Activated T-helper 17 cell treated with anti-CD3 and anti-CD28 coated beads, Interleukin-2, amount 50 U/mL, for 72 hours (primary cell): ENCODE results near the gene TRDN. TPM values are rescaled to one million over a fixed set of nuclear protein-coding genes. Genes with fewer than 3 reads are reported as not detected.
"Not testable (repeated sequence)": the region's sequence is repeated elsewhere in the genome, so short reads cannot be mapped to it uniquely, and the experiment has no call there.

Experiments used
- ATAC-seq: fragments of 150-1000 bp; cut with Tn5 transposase; replicated peaks from 2 replicates; pipeline ENCODE4 v1.10.0; 2021; ENCODE audit warnings: mild to moderate bottlenecking, moderate library complexity
- H3K27ac Mint-ChIP-seq: one replicate; pipeline ENCODE4 v1.8.0; 2022; ENCODE audit warnings: mixed read lengths
- H3K27me3 Mint-ChIP-seq: one replicate; pipeline ENCODE4 v1.8.0; 2022; ENCODE audit warnings: mixed read lengths
- H3K36me3 Mint-ChIP-seq: one replicate; pipeline ENCODE4 v1.8.0; 2022; ENCODE audit warnings: low read depth, mild to moderate bottlenecking, mixed read lengths
- H3K4me1 Mint-ChIP-seq: one replicate; pipeline ENCODE4 v1.8.0; 2022; ENCODE audit warnings: mixed read lengths
- H3K4me3 Mint-ChIP-seq: one replicate; pipeline ENCODE4 v1.8.0; 2022; ENCODE audit warnings: mild to moderate bottlenecking, mixed read lengths
- H3K9me3 Mint-ChIP-seq: one replicate; pipeline ENCODE4 v1.8.0; 2022; ENCODE audit warnings: mixed read lengths
- total RNA-seq, 2 donors: library from RNA; stranded (reverse); gene quantifications; one replicate each; pipeline ENCODE4 v1.2.3, GENCODE V29; 2022

Gene TRDN
- total RNA-seq, 2 donors from 2014 or later = not detected

- no peak overlapping the region for H3K4me3 Mint-ChIP-seq
- no peak overlapping the region for H3K27ac Mint-ChIP-seq
Observed at GRCh38 chr6:123458218-123458617, 178.5 kb downstream of the TRDN start.

GRCh38 chr6:123456836-123457235 is 179.9 kb downstream of the TRDN start:
- no peak overlapping the region for H3K27ac Mint-ChIP-seq
- H3K4me1 Mint-ChIP-seq = no peaks in the 10 kb centered on the region
- no peaks in the 10 kb centered on the region for H3K36me3 Mint-ChIP-seq
- no peaks in the 10 kb centered on the region for H3K27me3 Mint-ChIP-seq
- H3K4me3 Mint-ChIP-seq = no peak overlapping the region
- ATAC-seq = no peak
- H3K9me3 Mint-ChIP-seq = peaks cover 12% of the 10 kb centered on the region

More at GRCh38 chr6:123458218-123458617, 178.5 kb downstream of the TRDN start:
- ATAC-seq = no peak
- Mint-ChIP-seq H3K27me3 (no peaks in the 10 kb centered on the region), H3K4me1 (no peaks in the 10 kb centered on the region), H3K36me3 (no peaks in the 10 kb centered on the region), H3K9me3 (peaks cover 6% of the 10 kb centered on the region)

DNA sequence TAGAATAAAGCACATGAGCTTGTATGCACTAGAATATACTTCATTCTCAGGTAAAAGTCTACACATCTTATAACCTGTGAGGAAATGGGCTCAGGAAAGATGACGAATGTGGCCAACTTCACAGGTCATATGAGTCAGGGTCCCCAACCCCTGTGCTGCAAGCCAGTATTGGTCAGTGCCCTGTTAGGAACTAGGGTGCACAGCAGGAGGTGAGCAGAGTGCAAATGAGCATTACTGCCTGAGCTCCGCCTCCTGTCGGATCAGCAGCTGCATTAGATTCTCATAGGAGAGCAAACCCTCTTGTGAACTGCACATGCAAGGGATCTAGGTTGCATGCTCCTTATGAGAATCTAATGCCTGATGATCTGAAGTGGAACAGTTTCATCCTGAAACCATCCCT is 182.3 kb downstream of the TRDN start:
- H3K4me3 Mint-ChIP-seq = no peak overlapping the region
- H3K27ac Mint-ChIP-seq = no peak overlapping the region
- H3K36me3 Mint-ChIP-seq = no peaks in the 10 kb centered on the region
- H3K4me1 Mint-ChIP-seq = no peaks in the 10 kb centered on the region
- ATAC-seq = no peak
- peaks cover 7% of the 10 kb centered on the region for H3K9me3 Mint-ChIP-seq
- H3K27me3 Mint-ChIP-seq = no peaks in the 10 kb centered on the region

DNA sequence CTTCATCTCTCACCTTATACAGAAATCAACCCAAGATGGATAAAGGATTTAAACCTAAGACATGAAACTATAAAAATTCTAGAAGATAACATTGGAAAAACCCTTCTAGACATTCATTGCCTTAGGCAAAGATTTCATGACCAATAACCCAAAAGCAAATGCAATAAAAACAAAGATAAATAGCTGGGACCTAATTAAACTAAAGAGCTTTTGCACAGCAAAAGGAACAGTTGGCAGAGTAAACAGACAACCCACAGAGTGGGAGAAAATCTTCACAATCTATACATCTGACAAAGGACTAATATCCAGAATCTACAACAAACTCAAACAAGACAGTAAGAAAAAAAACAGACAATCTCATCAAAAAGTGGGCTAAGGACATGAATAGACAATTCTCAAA is 183.7 kb downstream of the TRDN start:
- not testable (repeated sequence) for H3K27me3 Mint-ChIP-seq, H3K27ac Mint-ChIP-seq, H3K36me3 Mint-ChIP-seq, H3K4me1 Mint-ChIP-seq, H3K4me3 Mint-ChIP-seq, ATAC-seq
- peaks cover 14% of the 10 kb centered on the region for H3K9me3 Mint-ChIP-seq

DNA sequence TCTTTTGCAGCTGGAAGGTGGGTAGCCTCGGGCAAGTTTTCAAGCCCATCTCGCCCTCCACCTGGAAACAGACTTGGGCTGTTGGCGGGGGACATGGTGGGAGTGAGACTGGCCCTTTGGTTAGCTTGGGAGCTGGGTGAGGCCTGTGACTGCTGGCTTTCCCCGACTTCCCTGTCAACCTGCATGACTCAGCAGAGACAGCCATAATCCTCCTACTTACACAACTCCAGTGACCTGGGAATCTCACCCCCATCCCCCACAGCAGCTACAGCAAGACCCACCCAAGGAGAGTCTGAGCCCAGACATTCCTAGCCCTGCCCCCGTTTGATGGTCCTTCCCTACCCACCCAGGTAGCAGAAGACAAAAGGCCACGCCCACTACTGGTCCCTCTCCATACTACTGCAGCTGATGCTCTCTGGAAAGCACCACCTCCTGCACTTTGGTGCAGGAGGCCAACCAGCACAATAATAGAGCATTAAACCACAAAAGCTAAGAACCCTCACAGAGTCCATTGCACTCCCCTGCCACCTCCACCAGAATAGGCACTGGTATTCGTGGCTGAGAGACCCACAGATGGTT is 188.4 kb downstream of the TRDN start:
- peaks cover 14% of the 10 kb centered on the region for H3K9me3 Mint-ChIP-seq
- H3K27ac Mint-ChIP-seq = no peak overlapping the region
- no peak for ATAC-seq
- no peaks in the 10 kb centered on the region for H3K27me3 Mint-ChIP-seq
- no peaks in the 10 kb centered on the region for H3K4me1 Mint-ChIP-seq
- H3K4me3 Mint-ChIP-seq = no peak overlapping the region
- H3K36me3 Mint-ChIP-seq = no peaks in the 10 kb centered on the region

GRCh38 chr6:123447315-123447937 is 189.3 kb downstream of the TRDN start:
- peaks cover 11% of the 10 kb centered on the region for H3K9me3 Mint-ChIP-seq
- no peaks in the 10 kb centered on the region for H3K36me3 Mint-ChIP-seq
- H3K4me1 Mint-ChIP-seq = no peaks in the 10 kb centered on the region
- H3K27me3 Mint-ChIP-seq = no peaks in the 10 kb centered on the region
- ATAC-seq = no peak
- no peak overlapping the region for H3K27ac Mint-ChIP-seq
- no peak overlapping the region for H3K4me3 Mint-ChIP-seq

DNA sequence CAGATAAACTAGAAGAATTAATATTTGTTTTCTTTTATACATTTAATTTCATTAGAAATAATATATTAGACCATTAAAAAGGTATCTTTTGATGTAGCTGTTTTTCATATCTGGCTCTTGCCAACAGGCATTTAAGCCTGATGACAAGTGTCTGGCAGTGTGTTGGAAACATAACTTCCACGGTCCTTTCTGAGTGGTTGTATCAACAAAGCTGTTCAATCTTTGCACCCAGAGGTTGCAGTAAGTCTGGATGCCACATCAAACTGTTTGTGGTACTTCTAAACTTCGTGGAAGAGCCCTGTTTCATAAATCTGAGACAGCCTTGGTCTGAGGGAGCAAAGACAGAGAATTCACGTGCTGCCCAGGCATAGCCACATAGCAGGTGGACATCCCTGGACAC is 197.4 kb downstream of the TRDN start:
- Mint-ChIP-seq H3K4me3 (no peak overlapping the region), H3K27ac (no peak overlapping the region), H3K36me3 (no peaks in the 10 kb centered on the region), H3K9me3 (peaks cover 3% of the 10 kb centered on the region), H3K4me1 (no peaks in the 10 kb centered on the region), H3K27me3 (no peaks in the 10 kb centered on the region)
- no peak for ATAC-seq

- H3K36me3 Mint-ChIP-seq = no peaks in the 10 kb centered on the region
- no peaks in the 10 kb centered on the region for H3K4me1 Mint-ChIP-seq
- H3K4me3 Mint-ChIP-seq = no peak overlapping the region
- H3K9me3 Mint-ChIP-seq = no peaks in the 10 kb centered on the region
- no peak overlapping the region for H3K27ac Mint-ChIP-seq
- ATAC-seq = no peak
- H3K27me3 Mint-ChIP-seq = no peaks in the 10 kb centered on the region
Observed at GRCh38 chr6:123434186-123434585, 202.6 kb downstream of the TRDN start.

DNA sequence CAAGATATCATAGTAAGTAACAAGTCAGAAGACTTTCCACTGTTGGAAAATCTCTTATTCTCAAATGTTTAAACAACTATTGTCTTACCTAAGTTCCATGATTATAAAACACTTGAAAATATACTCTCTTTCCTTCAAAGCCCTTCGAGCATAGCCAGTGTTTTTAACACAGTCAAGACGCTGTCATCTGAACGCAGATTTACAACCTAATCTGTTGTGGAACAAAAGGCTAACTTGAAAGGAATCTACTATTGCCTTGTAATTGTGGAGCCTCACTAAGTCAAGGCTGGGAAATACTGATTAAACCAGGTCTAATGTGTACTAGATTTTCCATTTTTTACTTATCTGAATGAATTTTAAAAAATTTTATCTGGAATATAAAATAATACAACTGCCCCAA is 205.8 kb downstream of the TRDN start:
- H3K27me3 Mint-ChIP-seq = no peaks in the 10 kb centered on the region
- no peaks in the 10 kb centered on the region for H3K36me3 Mint-ChIP-seq
- no peaks in the 10 kb centered on the region for H3K9me3 Mint-ChIP-seq
- ATAC-seq = no peak
- H3K4me1 Mint-ChIP-seq = no peaks in the 10 kb centered on the region
- no peak overlapping the region for H3K4me3 Mint-ChIP-seq
- H3K27ac Mint-ChIP-seq = no peak overlapping the region

DNA sequence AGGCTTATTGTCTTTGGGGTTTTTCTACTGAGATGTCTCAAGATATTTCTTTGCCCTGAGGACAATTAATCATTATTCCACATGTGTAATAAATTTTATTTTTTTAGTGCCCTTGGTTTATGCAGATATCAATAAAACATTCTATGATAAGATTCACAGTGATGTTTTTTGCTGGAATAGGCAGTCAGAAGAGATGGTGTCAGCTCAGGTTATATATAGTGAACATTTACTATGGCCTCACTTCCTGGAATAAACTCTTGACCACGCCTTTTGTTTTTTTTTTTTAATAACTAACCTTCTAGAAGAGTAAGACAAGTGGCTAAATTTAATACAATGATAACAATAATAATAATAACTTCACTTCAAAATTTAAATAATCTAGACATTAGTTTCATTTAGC is 209.7 kb downstream of the TRDN start:
- no peaks in the 10 kb centered on the region for H3K36me3 Mint-ChIP-seq
- H3K9me3 Mint-ChIP-seq = no peaks in the 10 kb centered on the region
- H3K27ac Mint-ChIP-seq = no peak overlapping the region
- no peak for ATAC-seq
- H3K4me3 Mint-ChIP-seq = no peak overlapping the region
- no peaks in the 10 kb centered on the region for H3K4me1 Mint-ChIP-seq
- H3K27me3 Mint-ChIP-seq = no peaks in the 10 kb centered on the region

GRCh38 chr6:123423130-123423529 is 213.6 kb downstream of the TRDN start:
- no peak overlapping the region for H3K27ac Mint-ChIP-seq
- H3K27me3 Mint-ChIP-seq = no peaks in the 10 kb centered on the region
- H3K36me3 Mint-ChIP-seq = no peaks in the 10 kb centered on the region
- H3K4me3 Mint-ChIP-seq = no peak overlapping the region
- ATAC-seq = no peak
- no peaks in the 10 kb centered on the region for H3K4me1 Mint-ChIP-seq
- H3K9me3 Mint-ChIP-seq = no peaks in the 10 kb centered on the region

GRCh38 chr6:123420512-123420911 is 216.2 kb downstream of the TRDN start:
- Mint-ChIP-seq H3K27ac (no peak overlapping the region), H3K4me1 (no peaks in the 10 kb centered on the region), H3K36me3 (no peaks in the 10 kb centered on the region), H3K27me3 (no peaks in the 10 kb centered on the region), H3K4me3 (no peak overlapping the region), H3K9me3 (no peaks in the 10 kb centered on the region)
- no peak for ATAC-seq

DNA sequence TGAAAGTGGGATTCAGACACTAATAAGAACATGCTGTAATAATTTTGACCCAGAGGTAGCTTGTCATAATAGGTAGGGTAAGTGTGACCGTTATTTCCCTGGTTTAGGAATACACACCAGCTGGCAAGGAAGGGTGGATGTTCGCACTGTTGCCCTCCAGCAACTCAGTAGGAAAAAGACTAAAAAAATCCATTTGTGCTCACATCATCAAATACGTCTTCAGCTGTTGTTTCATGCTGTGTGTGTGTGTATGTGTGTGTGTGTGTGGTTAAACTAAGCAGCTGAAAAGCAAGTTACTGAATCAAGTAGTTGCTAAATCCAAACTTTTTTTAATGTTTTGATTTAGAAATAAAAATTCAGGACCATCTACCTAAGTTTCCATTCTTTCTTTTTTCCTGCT is 218.7 kb downstream of the TRDN start:
- ATAC-seq = no peak
- Mint-ChIP-seq H3K4me1 (no peaks in the 10 kb centered on the region), H3K27me3 (no peaks in the 10 kb centered on the region), H3K27ac (no peak overlapping the region), H3K9me3 (no peaks in the 10 kb centered on the region), H3K36me3 (no peaks in the 10 kb centered on the region), H3K4me3 (no peak overlapping the region)

DNA sequence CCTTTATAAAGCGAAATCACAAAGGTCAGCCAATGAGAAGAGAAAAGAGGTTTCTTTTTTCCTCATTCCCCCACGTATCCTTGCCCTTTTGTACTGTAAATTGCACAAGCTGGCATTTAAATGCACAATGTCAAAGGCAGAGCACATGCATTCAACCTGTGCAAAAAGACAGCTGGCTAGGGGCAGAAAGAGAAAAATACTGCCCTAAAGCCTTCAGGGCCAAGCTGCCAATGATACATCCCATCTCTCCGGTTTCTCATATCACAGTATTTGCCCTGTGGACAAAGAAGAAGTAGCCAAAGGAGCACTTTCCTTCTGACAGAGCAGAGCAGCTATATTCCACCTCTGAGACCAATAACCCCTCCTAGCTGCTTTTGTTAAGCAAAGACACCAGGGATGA is 219.2 kb downstream of the TRDN start:
- ATAC-seq = no peak
- H3K27ac Mint-ChIP-seq = no peak overlapping the region
- H3K27me3 Mint-ChIP-seq = no peaks in the 10 kb centered on the region
- no peaks in the 10 kb centered on the region for H3K9me3 Mint-ChIP-seq
- H3K36me3 Mint-ChIP-seq = no peaks in the 10 kb centered on the region
- H3K4me3 Mint-ChIP-seq = no peak overlapping the region
- H3K4me1 Mint-ChIP-seq = no peaks in the 10 kb centered on the region

DNA sequence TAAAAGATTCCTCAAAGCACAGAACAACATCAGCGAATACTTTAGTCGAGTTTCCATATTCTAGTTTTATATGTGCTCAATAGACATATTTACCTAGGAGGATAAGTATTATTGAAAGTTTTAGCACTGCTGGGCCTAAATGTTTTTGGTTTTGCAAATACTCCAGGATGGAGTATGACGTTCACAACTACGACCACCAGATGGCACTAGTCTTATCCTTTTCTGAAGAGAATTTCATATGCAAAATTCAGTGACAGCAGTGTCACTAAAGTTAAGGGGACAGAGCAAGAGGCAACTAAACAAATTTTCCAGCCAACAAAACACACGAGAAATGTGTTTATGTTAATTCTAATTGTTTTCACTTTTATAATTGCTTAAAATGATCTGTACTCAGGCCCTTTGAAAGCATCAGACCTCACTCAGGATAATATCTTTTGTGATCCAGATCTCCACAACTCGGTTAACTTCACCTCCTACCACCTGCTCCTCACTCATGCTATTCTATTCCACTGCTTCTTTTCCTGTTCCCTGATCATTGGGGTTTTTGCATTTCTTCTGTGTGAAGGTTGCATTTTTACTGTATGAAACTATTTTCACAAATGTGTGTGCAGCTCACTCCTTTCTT is 220.8 kb downstream of the TRDN start:
- Mint-ChIP-seq H3K27ac (no peak overlapping the region), H3K4me1 (no peaks in the 10 kb centered on the region), H3K9me3 (no peaks in the 10 kb centered on the region), H3K4me3 (no peak overlapping the region), H3K27me3 (no peaks in the 10 kb centered on the region), H3K36me3 (no peaks in the 10 kb centered on the region)
- ATAC-seq = no peak
